T47D (cell line): ENCODE measurements around the gene VPS18.

Experiments
- DNase-seq, 2 experiments: peaks; one replicate each; pipeline versions ENCODE4 v3.0.0 to v3.0.0-alpha.2; 2011 to 2012; ENCODE audit warnings: low read depth in 1 of 2, low spot score in 1 of 2
- JUND ChIP-seq: IDR thresholded peaks from 2 replicates; pipeline ENCODE4 v1.6.1; 2012; ENCODE audit warnings: low read depth
- in situ Hi-C: cut with HindIII; loops from 2 replicates; pipeline ENCODE4 v1.10.0; 2016; ENCODE audit warnings: low sequenced_read_pairs, low pct_unique_long_range_greater_than_20kb

VPS18 gene

DNA sequence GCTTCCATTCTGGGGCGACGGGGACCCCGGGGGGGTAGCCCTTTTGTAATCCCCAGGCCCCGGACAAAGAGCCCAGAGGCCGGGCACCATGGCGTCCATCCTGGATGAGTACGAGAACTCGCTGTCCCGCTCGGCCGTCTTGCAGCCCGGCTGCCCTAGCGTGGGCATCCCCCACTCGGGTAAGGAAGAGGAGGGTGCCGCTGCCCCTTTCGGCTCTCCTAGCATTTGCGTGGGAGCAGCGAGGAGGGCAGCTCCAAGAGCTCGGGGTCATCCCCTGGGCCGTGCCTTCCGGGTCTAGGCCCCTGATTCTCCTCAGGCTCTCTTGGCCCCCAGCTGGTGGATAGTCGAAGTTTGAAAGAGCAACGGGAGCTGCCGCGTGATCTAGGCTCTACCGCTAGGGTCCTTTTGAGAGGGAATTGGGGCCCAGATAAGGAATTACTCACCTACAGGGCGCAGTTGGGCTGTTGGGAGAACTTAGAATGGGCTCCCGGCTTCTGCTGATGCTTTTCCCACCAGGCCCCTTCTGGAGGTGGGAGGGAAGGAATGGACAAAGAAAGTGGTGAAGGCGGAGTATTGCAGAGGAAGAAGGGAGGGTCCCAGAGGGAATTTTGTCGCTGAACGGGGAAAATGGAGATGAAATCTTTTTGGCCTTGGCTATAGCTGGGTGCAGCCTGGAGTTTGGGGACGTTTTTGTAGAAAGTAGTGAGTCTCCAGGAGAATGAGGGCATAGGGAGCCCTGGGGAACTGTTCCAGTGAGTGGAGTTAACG, 615 bp downstream of the VPS18 start:
- peak in 1 of 2 experiments; percentile 71 for DNase-seq
- in situ Hi-C loops = no loop called here
- no peak for TF ChIP-seq JUND

DNA sequence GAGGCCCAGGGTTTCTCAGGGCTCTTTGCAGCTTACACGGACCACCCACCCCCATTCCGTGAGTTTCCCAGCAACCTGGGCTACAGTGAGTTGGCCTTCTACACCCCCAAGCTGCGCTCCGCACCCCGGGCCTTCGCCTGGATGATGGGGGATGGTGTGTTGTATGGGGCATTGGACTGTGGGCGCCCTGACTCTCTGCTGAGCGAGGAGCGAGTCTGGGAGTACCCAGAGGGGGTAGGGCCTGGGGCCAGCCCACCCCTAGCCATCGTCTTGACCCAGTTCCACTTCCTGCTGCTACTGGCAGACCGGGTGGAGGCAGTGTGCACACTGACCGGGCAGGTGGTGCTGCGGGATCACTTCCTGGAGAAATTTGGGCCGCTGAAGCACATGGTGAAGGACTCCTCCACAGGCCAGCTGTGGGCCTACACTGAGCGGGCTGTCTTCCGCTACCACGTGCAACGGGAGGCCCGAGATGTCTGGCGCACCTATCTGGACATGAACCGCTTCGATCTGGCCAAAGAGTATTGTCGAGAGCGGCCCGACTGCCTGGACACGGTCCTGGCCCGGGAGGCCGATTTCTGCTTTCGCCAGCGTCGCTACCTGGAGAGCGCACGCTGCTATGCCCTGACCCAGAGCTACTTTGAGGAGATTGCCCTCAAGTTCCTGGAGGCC, 5.4 kb downstream of the VPS18 start:
- no peak for TF ChIP-seq JUND

DNA sequence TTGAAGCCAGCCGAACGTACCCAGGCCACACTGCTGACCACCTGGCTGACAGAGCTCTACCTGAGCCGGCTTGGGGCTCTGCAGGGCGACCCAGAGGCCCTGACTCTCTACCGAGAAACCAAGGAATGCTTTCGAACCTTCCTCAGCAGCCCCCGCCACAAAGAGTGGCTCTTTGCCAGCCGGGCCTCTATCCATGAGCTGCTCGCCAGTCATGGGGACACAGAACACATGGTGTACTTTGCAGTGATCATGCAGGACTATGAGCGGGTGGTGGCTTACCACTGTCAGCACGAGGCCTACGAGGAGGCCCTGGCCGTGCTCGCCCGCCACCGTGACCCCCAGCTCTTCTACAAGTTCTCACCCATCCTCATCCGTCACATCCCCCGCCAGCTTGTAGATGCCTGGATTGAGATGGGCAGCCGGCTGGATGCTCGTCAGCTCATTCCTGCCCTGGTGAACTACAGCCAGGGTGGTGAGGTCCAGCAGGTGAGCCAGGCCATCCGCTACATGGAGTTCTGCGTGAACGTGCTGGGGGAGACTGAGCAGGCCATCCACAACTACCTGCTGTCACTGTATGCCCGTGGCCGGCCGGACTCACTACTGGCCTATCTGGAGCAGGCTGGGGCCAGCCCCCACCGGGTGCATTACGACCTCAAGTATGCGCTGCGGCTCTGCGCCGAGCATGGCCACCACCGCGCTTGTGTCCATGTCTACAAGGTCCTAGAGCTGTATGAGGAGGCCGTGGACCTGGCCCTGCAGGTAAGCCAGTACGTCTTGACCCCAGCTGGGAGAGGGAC, 6.2 kb downstream of the VPS18 start:
- DNase-seq = no peak
- TF ChIP-seq JUND = no peak
- in situ Hi-C loops = no loop called here

More for the DNA sequence above, 5.4 kb downstream of the VPS18 start:
- in situ Hi-C loops = no loop called here
- DNase-seq = no peak

- TF ChIP-seq JUND = no peak
- in situ Hi-C loops = no loop called here
- DNase-seq = no peak
These were observed 6.8 kb downstream of the VPS18 start for GRCh38 chr15:40901053-40901443.

DNA sequence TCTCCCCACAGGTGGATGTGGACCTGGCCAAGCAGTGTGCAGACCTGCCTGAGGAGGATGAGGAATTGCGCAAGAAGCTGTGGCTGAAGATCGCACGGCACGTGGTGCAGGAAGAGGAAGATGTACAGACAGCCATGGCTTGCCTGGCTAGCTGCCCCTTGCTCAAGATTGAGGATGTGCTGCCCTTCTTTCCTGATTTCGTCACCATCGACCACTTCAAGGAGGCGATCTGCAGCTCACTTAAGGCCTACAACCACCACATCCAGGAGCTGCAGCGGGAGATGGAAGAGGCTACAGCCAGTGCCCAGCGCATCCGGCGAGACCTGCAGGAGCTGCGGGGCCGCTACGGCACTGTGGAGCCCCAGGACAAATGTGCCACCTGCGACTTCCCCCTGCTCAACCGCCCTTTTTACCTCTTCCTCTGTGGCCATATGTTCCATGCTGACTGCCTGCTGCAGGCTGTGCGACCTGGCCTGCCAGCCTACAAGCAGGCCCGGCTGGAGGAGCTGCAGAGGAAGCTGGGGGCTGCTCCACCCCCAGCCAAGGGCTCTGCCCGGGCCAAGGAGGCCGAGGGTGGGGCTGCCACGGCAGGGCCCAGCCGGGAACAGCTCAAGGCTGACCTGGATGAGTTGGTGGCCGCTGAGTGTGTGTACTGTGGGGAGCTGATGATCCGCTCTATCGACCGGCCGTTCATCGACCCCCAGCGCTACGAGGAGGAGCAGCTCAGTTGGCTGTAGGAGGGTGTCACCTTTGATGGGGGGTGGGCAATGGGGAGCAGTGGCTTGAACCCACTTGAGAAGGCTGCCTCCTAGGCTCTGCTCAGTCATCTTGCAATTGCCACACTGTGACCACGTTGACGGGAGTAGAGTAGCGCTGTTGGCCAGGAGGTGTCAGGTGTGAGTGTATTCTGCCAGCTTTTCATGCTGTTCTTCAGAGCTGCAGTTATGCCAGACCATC, 8.6 kb downstream of the VPS18 start:
- TF ChIP-seq JUND = no peak
- peak in 1 of 2 experiments; percentile 33 for DNase-seq
- in situ Hi-C loops = no loop called here

DNA sequence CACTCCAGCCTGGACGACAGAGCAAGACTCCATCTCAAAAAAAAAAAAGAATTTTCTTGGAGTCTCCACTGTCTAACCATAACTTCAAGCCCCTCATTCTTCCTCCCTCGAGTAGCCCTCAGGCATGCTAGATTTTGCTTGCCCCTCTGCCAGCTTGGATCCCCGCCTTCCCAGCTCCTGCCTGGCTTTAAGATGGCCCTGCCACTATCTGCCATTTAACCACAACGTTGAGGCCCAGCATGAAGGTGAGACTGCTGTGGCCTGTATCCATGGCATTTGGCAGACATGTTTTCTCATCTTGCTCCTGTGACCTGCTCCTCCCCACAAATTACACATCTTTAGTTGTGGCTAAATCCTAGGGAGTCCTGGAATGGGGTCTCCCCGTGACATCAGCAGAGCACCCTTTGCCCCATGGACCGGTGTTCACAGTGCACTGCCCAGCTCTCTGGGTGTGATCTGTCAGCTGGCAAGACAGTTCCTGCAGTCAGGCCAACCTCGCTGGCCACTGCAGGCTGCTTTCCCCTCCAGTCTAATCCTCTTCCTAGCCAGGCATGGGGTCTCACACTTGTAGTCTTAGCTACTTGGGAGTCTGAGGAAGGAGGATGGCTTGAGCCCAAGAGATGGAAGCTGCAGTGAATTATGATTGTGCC, 10.4 kb downstream of the VPS18 start:
- DNase-seq = no peak
- in situ Hi-C loops = no loop called here
- no peak for TF ChIP-seq JUND

DNA sequence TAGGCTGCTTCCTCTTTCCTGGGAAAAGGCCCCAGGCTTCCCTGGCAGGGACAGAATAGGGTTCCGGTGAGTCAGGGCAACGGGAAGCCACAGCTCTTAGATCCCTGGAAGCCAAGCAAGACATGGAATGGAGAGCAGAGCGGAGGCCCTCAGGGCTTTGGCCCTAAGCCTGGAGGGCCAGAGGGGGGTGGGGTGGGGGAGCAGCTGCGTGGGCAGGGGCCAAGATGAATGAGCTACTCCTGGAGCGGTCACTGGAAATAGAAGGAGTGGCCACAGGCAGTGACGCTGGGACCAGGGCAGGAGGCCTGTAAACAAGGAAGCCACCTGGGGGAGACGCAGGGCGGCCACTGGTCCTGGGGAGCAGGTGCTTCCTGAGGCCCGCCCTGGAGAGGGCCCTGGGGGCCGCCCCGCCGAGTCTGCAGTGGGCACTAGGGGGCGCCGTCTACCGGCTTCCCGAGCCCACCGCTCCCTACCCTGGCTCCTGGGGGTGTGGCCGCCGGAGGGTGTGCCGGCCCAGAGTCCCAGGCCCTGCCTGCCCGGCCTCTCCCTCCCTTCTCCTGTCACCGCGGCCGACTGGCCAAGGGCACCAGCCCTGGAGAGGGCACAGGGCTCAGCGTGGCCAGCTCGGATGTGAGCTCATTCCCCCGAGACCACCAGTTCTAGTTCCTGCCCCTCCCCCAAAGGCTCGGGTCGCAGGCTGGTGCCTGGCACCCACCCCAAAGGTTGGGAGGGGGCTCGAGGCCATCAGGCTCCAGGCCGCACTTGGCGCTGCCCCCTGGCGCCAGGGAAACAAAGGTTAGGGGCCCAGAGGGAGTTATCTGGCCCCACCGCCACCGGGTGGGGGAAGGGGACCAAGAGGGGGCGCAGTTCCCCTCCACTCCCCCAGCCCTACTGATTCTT, 12.1 kb downstream of the VPS18 start:
- DNase-seq = peak in 1 of 2 experiments; percentile 88
- in situ Hi-C loops = no loop called here
- TF ChIP-seq JUND = no peak

GRCh38 chr15:40906991-40907802, 12.9 kb downstream of the VPS18 start:
- TF ChIP-seq JUND = no peak
- peak in 1 of 2 experiments; percentile 59 for DNase-seq
- in situ Hi-C loops = no loop called here

DNA sequence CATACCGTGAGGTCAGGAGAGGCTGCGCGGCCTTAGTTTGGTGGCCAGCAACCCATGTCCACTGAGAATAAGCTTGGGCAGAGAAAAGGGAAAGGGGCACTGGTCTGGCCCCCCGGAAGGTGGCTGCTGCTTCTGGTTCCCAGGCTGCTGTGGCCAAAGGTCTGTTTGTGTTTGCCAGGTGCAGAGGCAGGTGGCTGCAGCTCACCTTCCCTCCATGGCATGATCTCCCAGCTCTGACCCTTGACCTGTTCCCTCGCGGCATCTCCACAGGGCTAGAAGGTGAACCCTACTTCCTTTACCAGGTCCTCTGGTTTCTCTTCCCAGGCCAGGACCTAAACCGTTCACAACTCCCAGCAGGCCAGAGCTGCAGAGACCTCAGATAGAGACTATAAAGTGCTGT, 13.8 kb downstream of the VPS18 start:
- TF ChIP-seq JUND = no peak
- in situ Hi-C loops = no loop called here
- DNase-seq = no peak
